B cell (primary cell): ENCODE measurements around the gene CLCN3. TPM values are rescaled to one million over a fixed set of nuclear protein-coding genes. Genes with fewer than 3 reads are reported as not detected.

Experiments
- ATAC-seq: fragments of 200-7000 bp; cut with Tn5 transposase; one replicate; pipeline ENCODE4 v1.10.0; 2021; ENCODE audit warnings: low read depth, mild to moderate bottlenecking, moderate number of reproducible peaks, moderate library complexity
- CTCF ChIA-PET: fragments of 350-600 bp; sonication (Branson Sonifier 250); formaldehyde crosslinking; loops from one replicate; lab custom pipeline; 2021; ENCODE audit warnings: antibody characterized with exemption, inconsistent platforms; lab: Charles Lee
- POLR2A ChIA-PET: fragments of 350-600 bp; sonication (Branson Sonifier 250); formaldehyde crosslinking; loops from one replicate; lab custom pipeline; 2021; ENCODE audit warnings: antibody characterized with exemption; lab: Charles Lee
- DNase-seq: peaks from one replicate; pipeline ENCODE4 v3.0.0; 2013
- H2AFZ ChIP-seq: 2 replicates; pipeline ENCODE4 v1.6.1; 2012; ENCODE audit warnings: mild to moderate bottlenecking, low read depth, low read length; ENCODE audit not compliant: insufficient read depth, poor library complexity, severe bottlenecking
- H3K27ac ChIP-seq, 2 donors: 1 replicate in 1 of 2; 2 replicates in 1 of 2; pipeline ENCODE4 v1.5.1; 2012 to 2013; ENCODE audit warnings: low read length in 2 of 2, mild to moderate bottlenecking in 2 of 2, moderate library complexity in 1 of 2
- H3K27me3 ChIP-seq, 4 experiments: fragments of 200-600 bp in 1 of 4; sonication (generic) in 1 of 4; replicated peaks in 1 of 4; 1 replicate in 2 of 4; 2 replicates in 2 of 4; pipeline versions ENCODE4 v1.6.1 to v1.7.0; 2013 to 2016; ENCODE audit warnings: low read length in 3 of 4, mild to moderate bottlenecking in 2 of 4, mixed read lengths in 1 of 4, moderate library complexity in 1 of 4; ENCODE audit not compliant: insufficient read depth in 4 of 4, control insufficient read depth in 3 of 4; ENCODE audit errors: control extremely low read depth in 1 of 4
- H3K36me3 ChIP-seq, 2 experiments: replicated peaks in 1 of 2; 1 replicate in 1 of 2; 2 replicates in 1 of 2; pipeline versions ENCODE4 v1.6.1 to v1.7.1; 2013; ENCODE audit warnings: low read length in 1 of 2; ENCODE audit not compliant: insufficient read depth in 2 of 2, control insufficient read depth in 1 of 2; ENCODE audit errors: control extremely low read depth in 1 of 2, extremely low read depth in 1 of 2
- H3K4me1 ChIP-seq, 2 donors: fragments of 200-600 bp in 1 of 2; sonication (generic) in 1 of 2; 1 replicate in 1 of 2; 2 replicates in 1 of 2; pipeline versions ENCODE4 v1.5.1 to v1.6.1; 2013 to 2017; ENCODE audit warnings: low read length in 2 of 2; ENCODE audit not compliant: control insufficient read depth in 2 of 2, insufficient read depth in 2 of 2
- H3K4me2 ChIP-seq: replicated peaks from 2 replicates; pipeline ENCODE3; 2012; ENCODE audit warnings: mild to moderate bottlenecking, low read depth, low read length; ENCODE audit not compliant: poor library complexity, severe bottlenecking
- H3K4me3 ChIP-seq, 5 experiments: fragments of 200-600 bp in 1 of 5; sonication (generic) in 1 of 5; 1 replicate in 3 of 5; 2 replicates in 2 of 5; pipeline versions ENCODE4 v1.5.1 to v1.7.0; 2011 to 2016; ENCODE audit warnings: low read length in 4 of 5, mild to moderate bottlenecking in 4 of 5, low read depth in 2 of 5, control low read depth in 1 of 5, moderate library complexity in 1 of 5; ENCODE audit not compliant: insufficient read depth in 1 of 5; ENCODE audit errors: control extremely low read depth in 1 of 5, extremely low read depth in 1 of 5
- H3K79me2 ChIP-seq: fragments of 200-600 bp; sonication (generic); one replicate; pipeline ENCODE4 v1.6.0; 2016; ENCODE audit warnings: low read length; ENCODE audit not compliant: control insufficient read depth, insufficient read depth
- H3K9ac ChIP-seq: fragments of 200-600 bp; sonication (generic); 2 replicates; pipeline ENCODE4 v1.6.1; 2017; ENCODE audit warnings: mild to moderate bottlenecking, low read length, moderate library complexity
- H3K9me3 ChIP-seq, 3 donors: one replicate each; pipeline versions ENCODE4 v1.6.1 to v1.7.1; 2013; ENCODE audit warnings: low read length in 2 of 3; ENCODE audit not compliant: control insufficient read depth in 2 of 3, insufficient read depth in 1 of 3; ENCODE audit errors: control extremely low read depth in 1 of 3
- H4K20me1 ChIP-seq: 2 replicates; pipeline ENCODE4 v1.6.0; 2012; ENCODE audit warnings: mild to moderate bottlenecking, low read length; ENCODE audit not compliant: insufficient read depth, control insufficient read depth, poor library complexity, severe bottlenecking
- H3K27ac Mint-ChIP-seq: one replicate; pipeline ENCODE4 v1.8.0; 2021; ENCODE audit warnings: mixed read lengths
- H3K27me3 Mint-ChIP-seq: one replicate; pipeline ENCODE4 v1.8.0; 2021; ENCODE audit warnings: mixed read lengths
- H3K4me1 Mint-ChIP-seq: one replicate; pipeline ENCODE4 v1.8.0; 2021; ENCODE audit warnings: mixed read lengths
- H3K4me3 Mint-ChIP-seq: one replicate; pipeline ENCODE4 v1.8.0; 2021; ENCODE audit warnings: mixed read lengths
- H3K9me3 Mint-ChIP-seq: one replicate; pipeline ENCODE4 v1.8.0; 2022; ENCODE audit warnings: mixed read lengths; ENCODE audit not compliant: insufficient read depth
- EZH2 ChIP-seq: IDR thresholded peaks from 2 replicates; pipeline ENCODE4 v1.6.1; 2012; ENCODE audit warnings: borderline replicate concordance, low read depth, mild to moderate bottlenecking, moderate library complexity, low read length; ENCODE audit not compliant: insufficient read depth, poor library complexity, severe bottlenecking
- WGBS: methylation state at CpG from one replicate; pipeline ENCODE4 v1.1.5; 2013; ENCODE audit warnings: missing lambda C conversion rate; ENCODE audit not compliant: insufficient coverage; 5-methylcytosine and 5-hydroxymethylcytosine counted together
- intact Hi-C: fragments of 100-400 bp; cut with micrococcal nuclease; formaldehyde crosslinking; loops from one replicate; pipeline ENCODE4 v1.10.0; 2022
- polyA plus RNA-seq: library from polyadenylated mRNA; depleted of rRNA; stranded (reverse); fragments of >200 nt; gene quantifications from 2 replicates; pipeline ENCODE4 v1.2.3, GENCODE V29; 2012
- total RNA-seq, 2 donors: library from RNA; stranded (reverse); fragments of 120-200 nt in 1 of 2; gene quantifications; 1 replicate in 1 of 2; 2 replicates in 1 of 2; pipeline versions ENCODE4 v1.2.3 to v1.2.4, GENCODE V29; 2013 to 2022
- TF ChIP-seq, protein P1 (sequence below): fragments of 200-600 bp; IDR thresholded peaks from one replicate; pipeline ENCODE4 v1.8.0; 2022; ENCODE audit warnings: antibody characterized with exemption, mild to moderate bottlenecking

CLCN3 gene
- total and polyA plus RNA-seq, 2 donors (not counting 1 experiment from before 2014, with no cell fraction given), result 5.0 to 32.7 TPM

GRCh38 chr4:169657470-169658107, 37.2 kb downstream of the CLCN3 start:
- H3K27me3 ChIP-seq, result no peaks in the 10 kb centered on the region
- no peak overlapping the region for H3K27ac Mint-ChIP-seq
- no peak overlapping the region for H3K4me2 ChIP-seq
- H4K20me1 ChIP-seq, result no peaks in the 10 kb centered on the region
- no peak overlapping the region for H3K4me3 Mint-ChIP-seq
- no peak overlapping the region for H3K27ac ChIP-seq
- DNase-seq, result no peak
- H3K27me3 Mint-ChIP-seq, result no peaks in the 10 kb centered on the region
- H2AFZ ChIP-seq, result no peak overlapping the region
- intact Hi-C loops, result no loop called here
- TF ChIP-seq, protein P1, sequence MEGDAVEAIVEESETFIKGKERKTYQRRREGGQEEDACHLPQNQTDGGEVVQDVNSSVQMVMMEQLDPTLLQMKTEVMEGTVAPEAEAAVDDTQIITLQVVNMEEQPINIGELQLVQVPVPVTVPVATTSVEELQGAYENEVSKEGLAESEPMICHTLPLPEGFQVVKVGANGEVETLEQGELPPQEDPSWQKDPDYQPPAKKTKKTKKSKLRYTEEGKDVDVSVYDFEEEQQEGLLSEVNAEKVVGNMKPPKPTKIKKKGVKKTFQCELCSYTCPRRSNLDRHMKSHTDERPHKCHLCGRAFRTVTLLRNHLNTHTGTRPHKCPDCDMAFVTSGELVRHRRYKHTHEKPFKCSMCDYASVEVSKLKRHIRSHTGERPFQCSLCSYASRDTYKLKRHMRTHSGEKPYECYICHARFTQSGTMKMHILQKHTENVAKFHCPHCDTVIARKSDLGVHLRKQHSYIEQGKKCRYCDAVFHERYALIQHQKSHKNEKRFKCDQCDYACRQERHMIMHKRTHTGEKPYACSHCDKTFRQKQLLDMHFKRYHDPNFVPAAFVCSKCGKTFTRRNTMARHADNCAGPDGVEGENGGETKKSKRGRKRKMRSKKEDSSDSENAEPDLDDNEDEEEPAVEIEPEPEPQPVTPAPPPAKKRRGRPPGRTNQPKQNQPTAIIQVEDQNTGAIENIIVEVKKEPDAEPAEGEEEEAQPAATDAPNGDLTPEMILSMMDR, result no peak
- TF ChIP-seq EZH2, result no peak
- no peaks in the 10 kb centered on the region for H3K9me3 ChIP-seq
- H3K79me2 ChIP-seq, result peaks cover 43% of the 10 kb centered on the region
- WGBS, result 100% methylated on average over 1 of the region's 3 CpGs
- peaks cover 2 to 6% of the 10 kb centered on the region in 2 donors for H3K4me1 ChIP-seq
- H3K4me1 Mint-ChIP-seq, result peaks cover 18% of the 10 kb centered on the region
- ChIA-PET CTCF (no interaction called here), POLR2A (no interaction called here)
- H3K9me3 Mint-ChIP-seq, result no peaks in the 10 kb centered on the region
- H3K9ac ChIP-seq, result no peak overlapping the region
- ATAC-seq, result no peak
- no peak overlapping the region for H3K4me3 ChIP-seq
- peaks cover 0 to 1% of the 10 kb centered on the region in 2 experiments for H3K36me3 ChIP-seq

- H4K20me1 ChIP-seq, result no peaks in the 10 kb centered on the region
- no peak overlapping the region for H2AFZ ChIP-seq
- no peak overlapping the region for H3K9ac ChIP-seq
- Mint-ChIP-seq H3K4me3 (no peak overlapping the region), H3K27me3 (no peaks in the 10 kb centered on the region), H3K9me3 (no peaks in the 10 kb centered on the region), H3K4me1 (peaks cover 18% of the 10 kb centered on the region), H3K27ac (no peak overlapping the region)
- H3K4me1 ChIP-seq, result peaks cover 2 to 6% of the 10 kb centered on the region in 2 donors
- H3K27me3 ChIP-seq, result no peaks in the 10 kb centered on the region
- ATAC-seq (no peak), DNase-seq (no peak)
- no peak overlapping the region for H3K27ac ChIP-seq
- ChIA-PET CTCF (interaction anchor here (0.5 to 4.9 kb wide), 2 partner anchors 9 to 46 kb away, joined by 3 to 35 read pairs; partner anchors contain the start of gene NEK1), POLR2A (interaction anchor here (0.5 kb wide), 1 partner anchor 369 kb away, joined by 4 read pairs; no protein-coding TSS in a partner anchor)
- H3K4me2 ChIP-seq, result no peak overlapping the region
- H3K9me3 ChIP-seq, result no peaks in the 10 kb centered on the region
- no peak overlapping the region for H3K4me3 ChIP-seq
- peaks cover 43% of the 10 kb centered on the region for H3K79me2 ChIP-seq
- no CpG with 5 or more reads among the region's 2 CpGs for WGBS
- TF ChIP-seq EZH2, result no peak
- TF ChIP-seq, protein P1, result no peak
- intact Hi-C loops, result no loop called here
- peaks cover 0 to 1% of the 10 kb centered on the region in 2 experiments for H3K36me3 ChIP-seq
Observed at GRCh38 chr4:169658196-169658595, 37.8 kb downstream of the CLCN3 start.
